BLaER1 (cell line): Measurements from ENCODE around the gene TEKT3.

Experiments used
- H3K27ac ChIP-seq: shearing (Covaris generic); formaldehyde crosslinking; 2 replicates; pipeline ENCODE4 v1.8.1; 2022
- H3K27me3 ChIP-seq: shearing (Covaris generic); formaldehyde crosslinking; 2 replicates; pipeline ENCODE4 v1.8.1; 2022
- H3K36me3 ChIP-seq: shearing (Covaris generic); formaldehyde crosslinking; 2 replicates; pipeline ENCODE4 v1.8.1; 2022
- H3K4me1 ChIP-seq: shearing (Covaris generic); formaldehyde crosslinking; 2 replicates; pipeline ENCODE4 v1.8.1; 2022
- H3K4me2 ChIP-seq: shearing (Covaris generic); formaldehyde crosslinking; 2 replicates; pipeline ENCODE4 v1.8.1; 2022
- H3K4me3 ChIP-seq: shearing (Covaris generic); formaldehyde crosslinking; 2 replicates; pipeline ENCODE4 v1.8.1; 2022
- H3K9ac ChIP-seq: shearing (Covaris generic); formaldehyde crosslinking; 2 replicates; pipeline ENCODE4 v1.8.1; 2022
- H3K9me3 ChIP-seq: shearing (Covaris generic); formaldehyde crosslinking; 2 replicates; pipeline ENCODE4 v1.8.1; 2022
- H4K20me1 ChIP-seq: shearing (Covaris generic); formaldehyde crosslinking; 2 replicates; pipeline ENCODE4 v1.8.1; 2022
- Cebpa-rat ChIP-seq: shearing (Covaris generic); IDR thresholded peaks from 2 replicates; pipeline ENCODE4 v1.8.1; 2022

Gene TEKT3

DNA sequence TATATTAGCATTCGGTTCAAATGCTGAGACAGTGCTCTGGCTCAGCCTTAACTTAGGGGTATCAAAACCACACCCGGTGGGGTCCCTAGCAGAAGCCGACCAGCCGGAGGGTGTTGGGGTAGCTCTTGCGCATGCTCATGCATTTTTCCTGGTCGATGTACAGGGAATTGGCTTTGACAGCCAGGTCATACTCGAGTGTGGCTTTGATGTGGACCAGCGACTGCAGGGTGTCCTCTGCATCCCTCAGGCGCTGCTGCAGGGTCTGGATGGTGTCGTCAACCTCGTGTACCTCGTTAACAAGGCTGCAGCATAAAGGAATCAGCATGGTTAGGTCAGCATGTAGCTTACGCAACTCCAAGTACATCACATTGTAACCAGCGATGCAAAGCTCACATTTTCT, 37.5 kb downstream of the TEKT3 start:
- no peaks in the 10 kb centered on the region for H3K9me3 ChIP-seq
- no peak overlapping the region for H3K9ac ChIP-seq
- no peaks in the 10 kb centered on the region for H3K27me3 ChIP-seq
- H3K36me3 ChIP-seq: no peaks in the 10 kb centered on the region
- H3K4me3 ChIP-seq: no peak overlapping the region
- no peak for TF ChIP-seq Cebpa-rat
- no peak overlapping the region for H3K4me2 ChIP-seq
- H3K27ac ChIP-seq: no peak overlapping the region
- H3K4me1 ChIP-seq: no peaks in the 10 kb centered on the region
- H4K20me1 ChIP-seq: no peaks in the 10 kb centered on the region

DNA sequence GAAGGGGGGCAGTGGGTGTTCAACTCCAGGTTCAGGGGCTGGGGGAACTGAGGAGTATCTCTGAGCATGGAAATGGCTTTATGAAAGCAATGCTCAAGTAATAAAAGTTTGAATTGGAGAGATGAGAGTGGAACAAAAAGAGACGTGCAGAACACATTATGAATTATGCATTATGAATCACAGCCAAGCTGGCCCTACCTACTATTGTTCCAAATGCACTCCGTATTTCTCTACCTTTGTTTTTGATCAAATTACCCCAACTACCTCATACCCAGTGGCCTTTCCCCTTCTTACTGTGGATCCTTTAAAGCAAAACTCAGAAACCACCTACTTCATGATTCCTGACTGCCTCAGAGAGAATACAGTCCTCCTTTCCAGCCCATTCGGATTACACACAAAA, 38.1 kb downstream of the TEKT3 start:
- no peaks in the 10 kb centered on the region for H3K4me1 ChIP-seq
- H3K9ac ChIP-seq: no peak overlapping the region
- no peaks in the 10 kb centered on the region for H3K27me3 ChIP-seq
- H3K27ac ChIP-seq: no peak overlapping the region
- no peaks in the 10 kb centered on the region for H3K36me3 ChIP-seq
- no peak overlapping the region for H3K4me2 ChIP-seq
- TF ChIP-seq Cebpa-rat: no peak
- no peaks in the 10 kb centered on the region for H4K20me1 ChIP-seq
- no peak overlapping the region for H3K4me3 ChIP-seq
- H3K9me3 ChIP-seq: no peaks in the 10 kb centered on the region

DNA sequence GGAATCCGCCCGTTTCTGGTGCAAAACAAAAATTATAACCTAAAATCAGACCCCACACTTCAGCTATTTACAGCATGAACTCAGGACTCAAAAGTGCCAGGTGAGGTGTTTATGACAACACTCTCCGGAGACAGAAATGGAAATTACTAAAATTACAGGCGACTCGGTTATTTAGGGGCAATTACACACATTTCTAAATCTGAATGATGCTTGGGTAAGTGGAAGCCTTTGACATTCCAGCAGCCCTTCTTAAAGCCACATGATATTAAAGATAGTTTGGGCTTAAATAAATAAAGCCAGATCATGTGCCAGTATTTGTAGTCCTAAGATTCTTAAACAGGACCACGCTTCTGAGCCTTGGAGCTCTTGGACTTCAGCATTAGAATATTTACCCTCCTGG, 39.6 kb downstream of the TEKT3 start:
- no peak overlapping the region for H3K4me2 ChIP-seq
- H3K27ac ChIP-seq: no peak overlapping the region
- no peaks in the 10 kb centered on the region for H3K9me3 ChIP-seq
- no peaks in the 10 kb centered on the region for H3K4me1 ChIP-seq
- H3K27me3 ChIP-seq: no peaks in the 10 kb centered on the region
- no peaks in the 10 kb centered on the region for H4K20me1 ChIP-seq
- no peak for TF ChIP-seq Cebpa-rat
- no peaks in the 10 kb centered on the region for H3K36me3 ChIP-seq
- H3K4me3 ChIP-seq: no peak overlapping the region
- no peak overlapping the region for H3K9ac ChIP-seq

DNA sequence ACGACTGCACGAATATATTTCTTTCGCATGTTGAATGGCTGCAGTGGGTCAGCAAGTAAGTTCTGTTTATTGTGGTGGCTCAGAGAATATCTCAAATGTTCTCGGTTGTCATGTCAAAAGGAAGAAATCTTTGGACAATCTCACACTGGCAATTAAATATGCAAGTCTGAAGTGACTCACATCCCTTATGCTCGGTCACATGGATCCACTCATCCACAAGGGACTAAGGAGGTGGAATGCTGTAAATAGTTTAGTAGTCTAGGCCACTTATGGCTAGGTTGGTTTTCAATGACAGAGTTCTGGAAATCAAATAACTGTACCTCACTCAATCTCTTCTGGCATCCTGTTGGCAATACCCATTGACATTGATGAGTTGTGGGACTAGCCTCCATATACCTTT, 43.2 kb downstream of the TEKT3 start:
- Histone ChIP-seq H3K4me1 (no peaks in the 10 kb centered on the region), H3K9ac (no peak overlapping the region), H3K27ac (no peak overlapping the region), H3K9me3 (no peaks in the 10 kb centered on the region), H3K4me3 (no peak overlapping the region), H3K4me2 (no peak overlapping the region), H3K36me3 (no peaks in the 10 kb centered on the region), H4K20me1 (no peaks in the 10 kb centered on the region), H3K27me3 (no peaks in the 10 kb centered on the region)
- no peak for TF ChIP-seq Cebpa-rat

DNA sequence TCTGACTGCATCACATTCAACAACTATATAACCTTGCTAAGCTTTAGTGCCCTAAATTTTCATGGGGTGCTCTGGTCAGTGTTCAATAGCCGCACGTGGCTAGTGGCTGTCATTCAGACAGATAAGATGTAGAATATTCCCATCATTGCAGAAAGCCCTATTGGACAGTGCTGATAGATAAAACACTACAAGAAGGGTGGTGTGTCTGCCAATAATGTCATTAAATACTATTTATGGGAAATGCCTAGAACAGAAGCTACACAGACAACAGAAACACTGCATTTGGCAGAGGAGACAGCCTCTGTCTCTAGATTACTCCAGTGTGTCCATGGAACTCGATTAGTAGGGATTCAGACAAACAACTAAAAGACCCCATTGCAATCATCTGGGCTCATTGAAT, 47.8 kb downstream of the TEKT3 start:
- no peaks in the 10 kb centered on the region for H3K36me3 ChIP-seq
- TF ChIP-seq Cebpa-rat: no peak
- H3K27ac ChIP-seq: no peak overlapping the region
- no peak overlapping the region for H3K9ac ChIP-seq
- H3K27me3 ChIP-seq: no peaks in the 10 kb centered on the region
- no peaks in the 10 kb centered on the region for H3K9me3 ChIP-seq
- no peaks in the 10 kb centered on the region for H4K20me1 ChIP-seq
- H3K4me2 ChIP-seq: no peak overlapping the region
- H3K4me3 ChIP-seq: no peak overlapping the region
- H3K4me1 ChIP-seq: no peaks in the 10 kb centered on the region

DNA sequence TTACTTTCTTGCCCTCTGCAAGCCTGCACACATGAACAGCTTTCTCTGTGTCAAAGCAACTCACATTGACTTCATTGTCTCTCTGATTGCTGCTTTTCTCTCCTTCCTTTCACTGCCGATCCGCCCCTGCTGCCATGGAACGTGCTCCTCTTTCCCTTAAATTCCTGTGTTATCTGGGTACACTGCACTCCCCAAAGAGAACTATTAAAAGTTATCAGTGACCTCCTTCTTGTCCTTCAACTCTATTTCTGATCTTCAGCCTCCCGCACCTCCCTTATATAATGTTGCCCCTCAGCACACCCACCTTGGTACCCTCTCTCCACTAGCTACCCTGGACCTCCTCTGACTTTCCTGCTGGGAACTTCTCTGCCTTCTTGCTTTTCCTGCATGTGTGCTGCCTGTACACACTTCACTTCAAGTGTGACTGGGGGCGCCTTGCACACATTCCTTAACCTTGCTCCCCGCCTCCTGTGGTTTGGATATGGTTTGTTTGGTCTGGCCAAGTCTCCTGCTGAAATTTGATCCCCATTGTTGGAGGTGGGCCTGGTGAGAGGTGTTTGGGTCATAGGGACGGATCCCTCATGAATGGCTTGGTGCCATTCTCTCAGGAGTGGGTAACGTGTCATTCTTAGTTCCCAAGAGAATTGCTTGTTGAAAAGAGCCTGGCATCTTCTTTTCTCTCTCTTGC, 49.6 kb downstream of the TEKT3 start:
- Histone ChIP-seq H3K27me3 (no peaks in the 10 kb centered on the region), H3K27ac (no peak overlapping the region), H3K9ac (no peak overlapping the region), H3K4me3 (no peak overlapping the region), H4K20me1 (no peaks in the 10 kb centered on the region), H3K36me3 (no peaks in the 10 kb centered on the region), H3K4me1 (no peaks in the 10 kb centered on the region), H3K4me2 (no peak overlapping the region), H3K9me3 (no peaks in the 10 kb centered on the region)
- TF ChIP-seq Cebpa-rat: no peak

DNA sequence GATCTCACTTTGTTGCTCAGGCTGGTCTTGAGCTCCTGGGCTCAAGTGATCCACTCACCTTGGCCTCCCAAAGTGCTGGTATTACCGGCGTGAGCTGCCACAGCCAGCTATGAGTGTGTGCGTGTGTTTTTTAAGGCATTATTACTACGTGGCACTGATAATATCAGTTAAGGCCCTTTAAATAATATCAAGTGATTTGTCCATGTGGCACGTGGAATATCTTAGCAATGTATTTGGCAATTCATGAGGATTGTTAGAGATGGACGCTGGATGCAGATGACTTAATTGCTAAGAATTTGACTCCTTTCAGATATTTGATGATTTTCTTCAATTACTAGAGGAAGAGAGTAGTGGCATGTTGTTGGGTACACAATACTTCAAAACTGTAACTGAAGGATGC, 50.8 kb downstream of the TEKT3 start:
- no peaks in the 10 kb centered on the region for H3K27me3 ChIP-seq
- no peaks in the 10 kb centered on the region for H3K36me3 ChIP-seq
- no peak overlapping the region for H3K4me2 ChIP-seq
- no peak overlapping the region for H3K9ac ChIP-seq
- no peak for TF ChIP-seq Cebpa-rat
- no peak overlapping the region for H3K4me3 ChIP-seq
- no peaks in the 10 kb centered on the region for H3K9me3 ChIP-seq
- H3K27ac ChIP-seq: no peak overlapping the region
- no peaks in the 10 kb centered on the region for H4K20me1 ChIP-seq
- no peaks in the 10 kb centered on the region for H3K4me1 ChIP-seq

DNA sequence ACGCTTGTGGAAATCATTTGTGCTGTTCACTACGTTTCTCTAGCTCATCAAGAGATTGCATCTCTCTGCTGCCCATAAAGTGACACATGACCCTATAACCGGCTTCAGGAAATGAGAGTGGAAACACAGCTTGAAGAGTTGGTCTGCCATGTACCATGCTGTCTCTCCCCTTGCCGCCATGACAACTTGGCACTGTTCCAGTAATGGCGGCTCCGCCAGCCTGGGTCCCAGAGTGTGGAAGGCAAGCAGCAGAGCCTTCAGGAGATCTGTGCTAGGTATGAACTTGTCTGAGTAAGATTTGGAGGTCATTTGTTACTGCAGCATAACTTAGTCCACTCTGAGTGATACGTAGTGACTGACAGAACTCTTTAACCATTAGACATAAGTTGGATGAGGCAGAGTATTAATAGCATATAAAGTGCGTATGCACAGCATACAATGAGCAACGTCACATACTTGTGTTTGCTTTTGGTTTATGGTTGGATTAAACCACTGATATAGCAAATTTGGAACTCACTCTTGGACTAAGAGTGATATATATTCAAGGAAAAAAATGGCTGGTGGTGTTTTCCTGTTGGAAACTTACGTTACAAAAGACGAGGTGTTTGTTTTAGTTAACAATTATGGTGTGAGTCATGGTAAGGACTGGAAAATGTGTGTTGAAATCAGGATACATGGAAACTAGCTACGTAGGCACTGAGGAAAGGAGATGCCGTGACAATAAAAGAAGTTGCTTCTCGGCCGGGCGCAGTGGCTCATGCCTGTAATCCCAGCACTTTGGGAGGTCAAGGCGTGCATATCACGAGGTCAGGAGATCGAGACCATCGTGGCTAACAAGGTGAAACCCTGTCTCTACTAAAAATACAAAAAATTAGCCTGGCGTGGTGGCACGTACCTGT, 51.9 kb downstream of the TEKT3 start:
- H3K27me3 ChIP-seq: no peaks in the 10 kb centered on the region
- no peak overlapping the region for H3K4me3 ChIP-seq
- no peak overlapping the region for H3K27ac ChIP-seq
- TF ChIP-seq Cebpa-rat: no peak
- no peaks in the 10 kb centered on the region for H3K9me3 ChIP-seq
- no peaks in the 10 kb centered on the region for H3K36me3 ChIP-seq
- no peak overlapping the region for H3K4me2 ChIP-seq
- no peaks in the 10 kb centered on the region for H4K20me1 ChIP-seq
- no peaks in the 10 kb centered on the region for H3K4me1 ChIP-seq
- no peak overlapping the region for H3K9ac ChIP-seq

DNA sequence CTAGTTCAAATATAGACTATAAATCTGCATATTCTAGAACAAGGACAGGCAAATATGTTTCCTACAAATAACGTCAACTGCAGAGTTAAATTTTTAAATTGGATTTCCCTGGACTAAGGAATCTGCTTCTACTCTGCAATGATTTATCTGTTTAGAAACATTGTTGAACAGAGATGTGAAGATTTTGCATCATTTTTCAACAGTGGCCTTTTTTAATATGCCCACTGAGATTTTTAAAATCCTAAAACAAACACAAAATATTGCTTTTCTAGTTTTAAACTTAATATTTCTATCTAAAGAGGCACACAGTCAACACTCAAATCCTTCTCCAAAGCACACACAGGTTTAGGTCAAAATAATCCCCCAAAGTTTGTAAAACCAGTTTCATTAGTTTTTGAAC, 52.5 kb downstream of the TEKT3 start:
- no peak overlapping the region for H3K4me3 ChIP-seq
- H3K27ac ChIP-seq: no peak overlapping the region
- no peak overlapping the region for H3K4me2 ChIP-seq
- no peak for TF ChIP-seq Cebpa-rat
- H4K20me1 ChIP-seq: no peaks in the 10 kb centered on the region
- H3K9ac ChIP-seq: no peak overlapping the region
- H3K4me1 ChIP-seq: no peaks in the 10 kb centered on the region
- no peaks in the 10 kb centered on the region for H3K9me3 ChIP-seq
- H3K27me3 ChIP-seq: no peaks in the 10 kb centered on the region
- no peaks in the 10 kb centered on the region for H3K36me3 ChIP-seq

DNA sequence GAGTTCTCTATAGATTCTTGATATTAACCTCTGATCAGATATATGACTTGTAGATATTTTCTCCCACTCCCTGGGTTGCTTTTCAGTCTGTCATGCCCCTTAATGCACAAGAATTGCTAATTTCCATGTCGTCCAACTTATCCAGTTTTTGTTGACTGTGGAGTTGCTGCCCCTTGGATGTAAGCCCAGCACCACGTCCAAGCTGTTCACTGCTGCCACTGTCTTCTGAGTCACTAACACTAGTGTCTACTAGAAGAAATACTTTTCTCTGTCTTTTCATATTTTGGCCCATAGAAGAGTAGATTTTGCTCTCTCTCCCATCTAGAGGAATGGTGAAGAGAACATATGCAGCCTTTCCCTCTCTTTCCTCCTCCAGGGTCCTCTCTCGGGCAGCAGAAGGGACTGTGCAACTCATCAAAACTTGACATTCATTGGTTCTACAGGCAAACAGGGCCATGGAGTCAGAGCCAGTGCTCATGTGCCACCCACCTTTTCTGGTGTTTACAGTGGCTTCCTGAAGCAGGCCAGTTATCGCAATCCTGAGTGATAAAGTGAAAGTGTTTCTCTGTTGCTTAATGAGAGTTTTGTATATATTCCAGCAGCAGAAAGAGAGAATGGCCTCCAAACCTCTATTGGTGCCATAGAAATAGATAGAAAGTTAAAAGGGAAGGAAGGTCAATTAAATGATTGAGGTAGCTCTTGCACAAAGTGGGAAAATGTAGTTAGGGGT, 53.7 kb downstream of the TEKT3 start:
- Histone ChIP-seq H3K9ac (no peak overlapping the region), H3K4me2 (no peak overlapping the region), H3K27me3 (no peaks in the 10 kb centered on the region), H3K4me3 (no peak overlapping the region), H3K9me3 (no peaks in the 10 kb centered on the region), H3K4me1 (no peaks in the 10 kb centered on the region), H3K27ac (no peak overlapping the region), H4K20me1 (no peaks in the 10 kb centered on the region), H3K36me3 (no peaks in the 10 kb centered on the region)
- TF ChIP-seq Cebpa-rat: no peak
